GM12892 (cell line): ENCODE results near the gene PPIB.

Experiments
- POLR2A ChIP-seq: IDR thresholded peaks from 2 replicates; pipeline ENCODE4 v1.6.1; 2011; ENCODE audit warnings: low read depth, low read length, control low read depth
- TAF1 ChIP-seq: IDR thresholded peaks from 2 replicates; pipeline ENCODE4 v1.6.1; 2011; ENCODE audit warnings: low read depth, mild to moderate bottlenecking, control low read depth, low read length, borderline replicate concordance

- TF ChIP-seq TAF1: no peak
- no peak for TF ChIP-seq POLR2A
These were observed 939 bp downstream of the PPIB start for GRCh38 chr15:64161688-64162477.
